GM19238 (cell line): ENCODE data around the gene PRKAR1A.
"Not testable (repeated sequence)": the region's sequence is repeated elsewhere in the genome, so short reads cannot be mapped to it uniquely, and the experiment has no call there.

Experiments
- DNase-seq: peaks from one replicate; pipeline ENCODE4 v3.0.0; 2011; ENCODE audit warnings: low spot score; ENCODE audit not compliant: insufficient read length

Gene PRKAR1A

GRCh38 chr17:68578236-68578635 lies 66.0 kb downstream of the PRKAR1A start:
- no peak for DNase-seq

DNA sequence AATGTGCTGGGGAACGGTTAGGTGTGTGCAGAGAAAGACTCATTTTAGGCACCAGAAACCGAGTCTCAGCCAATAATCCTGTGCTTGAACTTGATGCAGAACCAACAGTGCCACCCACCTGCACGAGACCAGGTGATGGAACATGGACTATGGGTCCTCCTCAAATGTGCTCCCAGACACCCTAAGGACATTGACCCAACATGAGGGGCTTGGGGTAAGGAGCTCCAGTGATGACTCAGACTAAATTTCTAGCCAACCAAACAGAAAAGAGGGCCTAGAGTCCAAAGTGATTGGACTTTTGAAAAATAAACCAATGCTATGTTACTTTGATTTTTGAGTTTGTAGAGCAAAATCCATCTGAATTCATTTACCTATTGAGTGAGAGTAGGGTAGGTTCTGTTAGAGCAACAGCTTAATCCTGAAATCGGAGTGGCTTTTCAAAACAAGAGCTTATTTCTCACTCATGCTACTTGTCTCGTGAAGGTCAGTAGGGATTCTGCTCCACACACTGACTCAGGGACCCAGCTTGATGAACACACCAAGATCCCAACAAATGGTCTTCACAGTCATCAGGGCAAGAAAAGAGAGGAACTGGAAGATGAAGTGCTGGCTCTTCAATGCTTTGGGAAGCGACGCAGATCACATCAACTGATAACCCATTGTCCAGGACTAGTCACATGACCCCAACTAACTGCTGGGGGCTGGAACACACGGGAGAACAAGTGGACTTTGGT lies 67.1 kb downstream of the PRKAR1A start:
- DNase-seq, result no peak

DNA sequence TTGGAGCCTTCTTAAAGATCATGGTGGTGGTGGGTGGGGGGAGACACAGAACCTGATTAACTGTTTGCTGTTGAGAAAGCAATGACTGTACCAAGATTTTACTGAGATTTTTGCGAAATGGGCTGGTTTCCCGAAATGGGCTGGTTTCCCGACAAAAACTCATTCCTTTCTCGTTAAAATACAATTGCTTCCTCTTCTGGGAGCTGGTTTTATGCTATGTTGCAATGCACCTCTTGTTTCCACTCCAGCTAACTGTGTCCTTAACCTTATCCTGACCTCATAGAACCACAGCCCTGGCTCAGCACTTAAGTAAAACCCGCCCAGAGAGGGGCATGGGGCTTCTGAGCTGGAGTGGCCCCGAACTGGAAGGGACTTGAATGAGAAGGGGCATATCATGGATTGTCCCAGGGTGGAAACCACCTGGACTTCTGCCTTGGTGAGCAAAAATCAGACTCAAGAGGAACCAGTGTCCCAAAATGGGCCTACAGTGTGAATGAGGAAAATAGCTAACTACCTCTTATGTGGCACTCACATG lies 68.1 kb downstream of the PRKAR1A start:
- DNase-seq, result no peak

DNA sequence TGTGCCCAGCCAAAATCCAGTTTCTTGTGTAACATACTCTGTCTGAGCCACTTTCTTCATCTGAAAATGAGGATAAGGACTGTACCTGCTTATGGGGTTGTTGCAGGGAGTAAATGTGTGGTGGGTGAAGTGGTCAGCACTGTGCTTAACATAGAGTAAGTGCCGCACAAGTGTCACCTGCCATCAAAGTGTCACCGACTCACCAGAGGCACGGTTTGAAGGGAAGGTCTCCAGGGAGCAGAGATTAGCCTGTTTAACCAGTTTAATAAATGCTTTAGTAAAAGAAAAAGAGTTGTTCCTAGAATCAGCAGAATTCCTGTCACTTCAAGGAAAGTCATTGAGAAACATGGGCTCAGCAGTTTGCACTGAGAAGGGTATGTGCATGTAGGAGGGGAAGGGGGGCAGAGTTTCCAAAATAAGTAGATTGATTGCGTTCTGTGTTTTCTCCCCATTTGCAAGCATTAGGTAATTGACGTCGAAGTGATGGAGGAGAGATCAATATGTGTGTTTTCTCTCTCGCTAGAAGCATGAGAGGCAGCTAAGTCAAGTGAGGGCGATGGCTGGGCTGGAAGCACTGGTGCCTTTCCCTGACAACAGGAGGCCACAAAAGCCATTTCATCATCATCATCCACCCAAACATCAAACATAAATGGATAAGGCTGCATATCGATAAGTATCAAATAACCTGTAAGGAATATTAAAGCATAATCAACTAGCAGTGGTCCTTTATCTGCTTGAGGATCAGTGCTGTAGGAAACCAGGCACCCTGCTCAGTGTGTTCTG lies 69.8 kb downstream of the PRKAR1A start:
- DNase-seq, result no peak

DNA sequence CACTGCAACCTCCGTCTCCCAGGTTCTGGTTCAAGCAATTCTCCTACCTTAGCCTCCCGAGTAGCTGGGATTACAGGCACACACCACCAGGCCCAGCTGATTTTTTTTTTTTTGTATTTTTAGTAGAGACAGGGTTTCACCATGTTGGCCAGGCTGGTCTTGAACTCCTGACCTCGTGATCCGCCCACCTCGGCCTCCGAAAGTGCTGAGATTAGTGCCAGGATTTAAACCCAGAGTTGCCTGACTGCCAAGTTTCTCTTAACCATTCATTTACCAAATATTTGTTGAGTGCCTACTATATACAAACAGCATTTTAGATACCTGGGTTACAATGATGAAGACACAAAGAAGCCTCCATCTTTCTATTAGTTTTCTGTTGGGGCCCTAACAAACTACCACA lies 70.6 kb downstream of the PRKAR1A start:
- not testable (repeated sequence) for DNase-seq

- DNase-seq, result no peak
Measured at GRCh38 chr17:68584581-68585303, 72.5 kb downstream of the PRKAR1A start.

- no peak for DNase-seq
Measured at GRCh38 chr17:68585643-68586042, 73.4 kb downstream of the PRKAR1A start.

DNA sequence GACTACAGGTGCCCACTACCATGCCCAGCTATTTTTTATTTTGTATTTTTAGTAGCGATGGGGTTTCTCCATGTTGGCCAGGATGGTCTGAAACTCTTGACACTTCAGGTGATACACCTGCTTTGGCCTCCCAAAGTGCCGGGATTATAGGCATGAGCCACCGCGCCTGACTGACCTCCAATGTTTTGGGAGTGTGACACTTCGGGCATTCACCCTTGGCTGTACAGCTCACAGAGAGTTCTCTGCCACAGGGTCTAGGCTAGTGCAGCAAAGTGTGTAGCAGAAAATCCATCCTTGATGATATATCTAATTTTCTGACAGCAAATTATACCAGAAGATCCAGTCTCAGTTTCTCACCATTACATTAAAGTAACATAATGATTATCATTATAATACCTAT lies 74.8 kb downstream of the PRKAR1A start:
- no peak for DNase-seq

- no peak for DNase-seq
Measured at GRCh38 chr17:68587847-68588246, 75.6 kb downstream of the PRKAR1A start.

DNA sequence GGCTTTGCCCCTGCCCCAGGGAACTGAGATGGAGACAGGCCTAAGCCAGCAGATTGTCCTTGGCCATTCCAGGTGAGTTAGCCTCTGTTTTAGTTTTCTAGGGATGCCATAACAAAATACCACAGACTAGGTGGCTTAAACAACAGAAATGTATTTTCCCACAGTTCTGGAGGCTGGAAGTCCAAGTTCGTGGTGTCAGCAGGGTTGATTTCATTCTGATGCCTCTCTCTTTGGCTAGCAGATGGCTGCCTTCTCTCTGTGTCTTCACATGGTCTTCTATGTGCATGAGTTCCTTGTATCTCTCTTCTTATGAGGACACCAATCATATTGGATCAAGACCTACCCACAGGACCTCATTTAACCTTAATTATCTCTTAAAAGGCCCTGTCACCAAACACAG lies 76.1 kb downstream of the PRKAR1A start:
- no peak for DNase-seq

DNA sequence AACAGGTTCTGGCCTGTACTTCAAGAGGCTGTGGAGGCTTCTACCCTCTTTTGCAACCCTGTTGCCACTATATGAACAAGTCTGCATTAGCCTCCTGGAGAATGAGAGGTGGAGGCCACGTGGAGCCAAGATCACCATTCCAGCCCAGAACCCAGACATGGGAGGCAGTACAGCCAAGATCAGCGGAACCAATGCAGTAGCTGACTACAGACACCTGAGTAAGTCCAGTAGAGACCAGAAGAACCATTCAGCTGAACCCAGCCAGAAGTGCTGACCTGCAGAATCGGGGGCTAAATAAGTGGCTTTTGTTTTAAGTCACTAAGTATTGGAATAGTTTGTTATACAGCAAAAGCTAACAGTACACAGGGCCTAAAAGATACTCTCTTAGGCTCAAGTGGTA lies 76.9 kb downstream of the PRKAR1A start:
- no peak for DNase-seq

DNA sequence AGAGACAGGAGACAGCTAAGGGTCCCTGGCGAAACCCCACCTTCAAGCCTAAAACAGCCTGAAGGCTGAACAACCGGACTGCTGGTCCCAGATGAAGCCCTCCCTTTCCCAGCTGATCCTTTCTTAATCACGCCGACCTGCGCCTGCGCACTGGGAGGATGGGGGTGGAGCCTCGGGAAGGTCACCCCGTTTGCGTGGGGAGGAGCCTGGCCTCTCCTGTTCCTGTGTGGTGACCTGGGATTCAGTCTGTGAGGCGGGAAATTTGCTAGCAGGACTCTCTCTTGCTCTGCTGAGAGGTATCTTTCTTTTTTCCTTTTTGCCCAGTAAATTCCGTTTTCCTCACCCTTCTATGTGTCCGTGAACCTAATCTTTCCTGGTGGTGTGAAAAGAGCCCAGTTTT lies 79.4 kb downstream of the PRKAR1A start:
- DNase-seq, result no peak

DNA sequence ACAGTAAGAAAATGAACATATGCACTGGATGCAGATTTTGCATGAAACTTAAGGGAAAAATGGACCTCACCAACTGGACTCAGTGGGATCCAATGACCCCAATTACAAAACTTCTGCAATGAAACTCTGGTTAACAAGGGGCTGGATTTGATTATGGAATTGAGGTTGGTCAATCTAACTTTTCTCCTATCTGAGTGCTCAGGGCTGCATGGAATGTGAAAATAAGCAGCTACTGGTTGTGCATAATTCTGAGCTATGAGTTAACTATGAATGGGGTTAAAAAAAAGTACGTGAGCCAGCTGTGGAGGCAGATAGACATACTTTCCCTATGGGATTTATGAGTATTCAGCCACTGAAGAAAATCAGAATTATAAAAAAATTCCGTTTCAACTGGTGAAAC lies 79.8 kb downstream of the PRKAR1A start:
- no peak for DNase-seq

GRCh38 chr17:68592682-68593641 lies 80.7 kb downstream of the PRKAR1A start:
- no peak for DNase-seq

DNA sequence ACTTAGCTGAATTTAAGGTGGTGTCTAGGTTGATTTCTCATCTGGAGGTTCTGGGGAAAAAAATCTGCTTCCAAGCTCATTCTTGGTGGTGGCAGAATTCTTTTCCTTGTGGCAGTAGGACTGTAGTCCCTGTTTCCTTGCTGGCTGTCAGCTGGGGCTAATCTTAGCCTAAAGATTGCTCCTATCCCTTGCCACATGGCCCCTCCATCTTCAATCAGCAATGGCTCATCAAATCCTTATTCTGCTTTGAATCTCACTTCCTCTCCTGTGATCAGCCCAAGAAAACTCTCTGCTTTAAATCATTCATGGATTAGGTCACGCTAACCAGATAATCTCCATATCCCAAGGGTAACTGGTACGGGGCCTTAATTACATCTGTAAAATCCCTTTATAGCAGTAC lies 82.3 kb downstream of the PRKAR1A start:
- no peak for DNase-seq

DNA sequence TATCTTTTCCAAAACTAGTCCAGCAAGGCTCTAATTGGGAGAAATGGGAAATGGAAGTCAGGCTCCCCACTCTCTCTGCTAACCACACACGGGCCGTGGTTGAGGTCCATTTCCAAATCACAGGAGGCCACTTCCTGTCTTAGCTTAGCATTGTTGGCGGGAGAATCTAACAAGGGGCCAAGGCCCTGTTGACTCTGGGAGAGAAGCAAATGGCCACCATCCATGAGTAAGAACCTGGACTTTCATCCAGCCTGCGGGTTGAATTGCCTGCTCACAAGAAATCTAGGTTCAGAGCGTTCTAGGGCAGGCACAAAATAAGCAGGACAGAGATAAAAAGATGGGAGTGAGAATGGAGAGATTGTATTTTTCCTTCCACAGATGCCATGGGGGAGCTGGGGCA lies 83.3 kb downstream of the PRKAR1A start:
- DNase-seq, result no peak

DNA sequence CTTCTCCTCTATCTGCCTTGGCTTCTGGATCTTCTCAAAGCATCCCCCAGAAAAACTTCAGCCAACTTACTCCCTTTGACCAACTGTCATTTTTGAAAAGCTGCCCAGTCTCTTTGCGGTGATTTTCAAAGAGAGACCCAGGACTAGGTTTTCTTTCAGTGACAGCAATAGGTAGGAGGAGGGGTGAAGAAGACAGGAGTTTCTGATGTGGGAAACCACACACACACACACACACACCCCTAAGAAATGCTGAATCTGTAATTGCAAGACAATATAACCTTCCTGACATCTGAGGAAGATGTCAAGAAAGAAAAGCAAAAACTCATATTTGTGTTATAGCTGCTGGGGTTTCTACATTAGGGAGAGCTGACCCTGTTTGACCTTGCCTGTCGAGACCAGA lies 83.8 kb downstream of the PRKAR1A start:
- no peak for DNase-seq

DNA sequence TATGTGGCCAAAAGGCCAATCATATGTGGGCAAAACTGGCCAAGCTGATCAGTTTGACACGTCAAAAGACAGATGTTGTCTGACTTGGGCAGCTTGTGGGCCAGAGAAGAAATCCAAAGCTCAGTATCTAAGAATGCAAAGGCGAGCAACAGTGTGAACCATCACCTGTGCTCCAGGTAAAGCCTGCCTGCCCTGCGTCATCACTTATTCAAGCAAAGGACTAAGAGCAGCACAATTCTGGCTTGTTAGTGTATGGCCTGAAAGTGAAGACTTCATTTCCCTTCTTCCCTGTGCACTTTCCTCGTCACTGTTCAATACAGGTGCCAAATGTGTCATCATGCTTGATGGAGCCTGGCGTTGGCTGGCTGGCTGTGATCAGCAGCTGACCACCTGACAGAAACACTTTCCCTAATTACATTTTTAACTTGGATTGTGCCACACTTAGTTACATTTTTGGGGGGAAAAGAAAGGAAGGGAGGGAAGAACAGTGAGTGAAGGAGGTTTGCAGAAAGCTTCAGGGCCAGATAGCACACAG lies 84.2 kb downstream of the PRKAR1A start:
- no peak for DNase-seq

DNA sequence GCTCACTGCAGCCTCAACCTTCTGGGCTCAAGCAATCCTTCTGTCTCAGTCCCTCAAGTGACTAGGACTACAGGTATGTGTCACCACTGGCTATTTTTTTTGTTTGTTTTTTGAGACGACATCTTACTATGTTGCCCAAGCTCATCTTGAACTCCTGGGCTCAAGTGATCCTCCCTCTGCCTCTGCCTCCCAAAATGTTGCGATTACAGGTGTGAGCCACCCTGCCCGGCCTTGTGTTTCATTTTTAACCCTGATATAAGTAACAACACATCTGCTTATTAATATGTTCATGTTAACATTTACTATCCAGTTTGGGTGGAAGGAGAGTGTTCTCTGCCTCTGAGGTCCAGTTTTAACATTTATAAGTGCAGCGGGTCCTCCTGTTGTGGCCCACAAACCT lies 85.8 kb downstream of the PRKAR1A start:
- no peak for DNase-seq

DNA sequence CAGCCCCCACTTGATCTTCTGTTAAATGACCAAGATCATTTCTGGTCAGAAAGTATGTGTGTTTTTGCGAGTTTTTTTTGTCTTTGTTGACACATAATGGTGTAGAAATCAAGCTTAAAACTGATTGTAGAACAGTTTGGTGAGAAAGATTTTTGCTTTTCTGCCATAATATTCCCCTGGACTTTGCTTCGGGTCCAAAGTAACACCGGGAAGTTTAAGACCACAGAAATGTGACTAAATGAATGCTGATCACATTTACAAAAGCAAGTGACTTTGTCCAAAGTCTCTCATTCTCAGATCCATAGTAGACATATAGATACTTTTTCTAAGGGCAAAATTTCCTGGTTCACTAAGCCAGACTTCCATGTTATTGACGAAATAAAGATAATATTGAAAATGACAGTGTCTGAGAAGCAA lies 86.3 kb downstream of the PRKAR1A start:
- DNase-seq, result no peak

DNA sequence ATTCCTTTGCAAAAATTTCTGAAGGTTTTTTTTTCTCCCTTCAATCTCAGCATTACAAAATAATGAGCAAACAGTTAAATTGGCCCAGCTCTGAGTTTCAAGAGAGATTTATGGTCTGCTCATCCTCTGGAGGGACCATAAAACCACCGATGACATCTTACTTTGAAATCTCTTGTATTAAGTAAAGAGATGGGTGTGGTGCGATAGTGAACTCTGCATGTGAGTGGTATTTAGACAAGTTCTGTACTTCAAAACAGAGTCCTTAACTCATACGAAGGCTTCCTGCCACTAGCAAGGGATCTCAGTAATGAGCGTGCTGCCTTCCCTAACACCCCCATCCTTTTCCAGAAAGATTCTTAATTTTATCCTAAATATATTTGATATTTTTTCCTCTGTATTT lies 86.9 kb downstream of the PRKAR1A start:
- DNase-seq, result no peak
